HG02938 (cell line): ENCODE measurements around the gene HPX.
"Not testable (repeated sequence)": the region's sequence is repeated elsewhere in the genome, so short reads cannot be mapped to it uniquely, and the experiment has no call there.

Experiments
- ATAC-seq: cut with Tn5 transposase; IDR thresholded peaks from one replicate; pipeline ENCODE4 v1.9.1; 2021; ENCODE audit warnings: mild to moderate bottlenecking, moderate library complexity; ENCODE audit not compliant: unreplicated experiment

Gene HPX

GRCh38 chr11:6393989-6394670 is 46.7 kb downstream of the HPX start:
- ATAC-seq, result no peak

GRCh38 chr11:6392251-6392650 is 48.5 kb downstream of the HPX start:
- not testable (repeated sequence) for ATAC-seq

- no peak for ATAC-seq
Observed at GRCh38 chr11:6391537-6392134, 49.2 kb downstream of the HPX start.

GRCh38 chr11:6390718-6391469 is 49.9 kb downstream of the HPX start:
- ATAC-seq, result no peak

DNA sequence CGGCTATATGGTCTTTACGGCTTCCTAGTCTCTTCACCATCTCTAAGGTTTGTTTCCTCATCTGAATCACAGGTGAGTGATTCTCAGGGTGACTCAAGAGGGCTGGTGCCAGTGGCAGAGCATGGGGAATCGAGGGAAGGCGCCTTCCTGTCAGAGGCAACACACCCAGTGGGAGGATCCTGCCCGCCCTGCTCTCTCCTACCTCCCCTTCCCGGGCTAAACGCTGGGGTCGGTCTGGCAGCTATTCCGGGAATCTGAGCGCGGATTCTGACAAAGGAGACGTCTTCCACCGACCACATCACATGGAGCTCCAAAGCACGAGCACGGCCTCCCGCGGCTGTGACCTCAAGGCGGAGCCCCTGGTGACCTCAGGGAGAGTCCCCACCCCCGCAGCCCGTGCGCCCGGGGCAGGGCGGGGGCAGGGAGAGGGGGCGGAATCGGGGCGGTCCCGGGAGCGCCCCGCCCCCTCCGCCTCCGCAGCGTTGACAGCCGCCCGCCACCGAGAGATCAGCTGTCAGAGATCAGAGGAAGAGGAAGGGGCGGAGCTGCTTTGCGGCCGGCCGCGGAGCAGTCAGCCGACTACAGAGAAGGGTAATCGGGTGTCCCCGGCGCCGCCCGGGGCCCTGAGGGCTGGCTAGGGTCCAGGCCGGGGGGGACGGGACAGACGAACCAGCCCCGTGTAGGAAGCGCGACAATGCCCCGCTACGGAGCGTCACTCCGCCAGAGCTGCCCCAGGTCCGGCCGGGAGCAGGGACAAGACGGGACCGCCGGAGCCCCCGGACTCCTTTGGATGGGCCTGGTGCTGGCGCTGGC is 50.7 kb downstream of the HPX start, which contains the start of gene SMPD1:
TSS of gene SMPD1 (plus strand) at position 570 of the 813 bp plus-strand sequence. CDS start at position 695, 125 bp downstream.
- ATAC-seq, result peak; percentile 93

DNA sequence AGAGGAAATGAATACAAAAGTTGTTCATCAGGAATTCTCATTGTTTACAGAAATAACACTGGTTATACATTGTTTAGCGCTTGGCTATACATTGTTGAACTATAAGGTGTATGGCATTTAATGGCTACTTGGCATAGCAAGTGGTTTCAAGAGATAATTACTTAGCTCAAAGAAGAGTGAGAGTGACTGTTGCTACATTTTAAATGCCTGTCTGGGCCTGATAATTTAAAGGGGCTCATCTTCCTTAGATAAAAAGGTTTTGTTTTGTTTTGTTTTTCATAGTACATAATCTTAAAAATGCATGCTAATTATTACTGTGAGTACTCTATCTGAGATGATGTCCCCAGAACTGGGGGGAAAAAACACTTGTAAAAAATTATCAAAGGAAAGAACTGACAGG is 52.0 kb downstream of the HPX start:
- no peak for ATAC-seq

DNA sequence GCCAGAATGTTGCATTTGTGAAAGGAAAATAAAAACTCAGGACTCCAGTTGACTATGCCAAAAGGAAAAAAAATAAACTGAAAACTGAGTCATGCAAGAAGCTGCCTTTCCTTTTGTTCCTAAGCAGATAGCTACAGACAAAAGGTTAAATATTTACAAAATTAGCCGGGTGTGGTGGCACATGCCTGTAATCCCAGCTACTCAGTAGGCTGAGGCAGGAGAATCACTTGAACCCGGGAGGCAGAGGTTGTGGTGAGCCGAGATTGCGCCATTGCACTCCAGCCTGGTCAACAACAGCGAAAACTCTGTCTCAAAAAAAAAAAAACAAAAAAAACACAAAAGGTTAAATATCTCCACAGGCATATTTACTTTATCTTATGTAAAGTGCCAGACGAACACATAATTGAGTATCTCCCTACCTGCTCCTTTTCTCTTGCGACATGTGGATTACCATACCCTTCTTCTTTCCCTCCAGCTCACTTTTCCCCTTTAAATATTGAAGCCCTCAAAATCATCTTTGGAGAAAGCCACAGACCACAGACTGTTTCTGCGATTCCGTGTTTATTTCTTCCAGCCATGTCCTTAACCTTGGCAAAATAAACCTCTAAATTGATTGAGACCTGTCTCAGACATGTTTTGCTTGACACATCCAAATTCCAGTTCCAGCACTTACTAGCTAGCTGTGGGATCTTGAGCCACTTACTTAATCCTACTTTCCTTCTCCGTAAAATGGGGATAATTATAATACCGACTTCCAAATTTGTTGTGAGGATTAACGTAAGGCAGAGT is 52.8 kb downstream of the HPX start:
- ATAC-seq, result no peak

DNA sequence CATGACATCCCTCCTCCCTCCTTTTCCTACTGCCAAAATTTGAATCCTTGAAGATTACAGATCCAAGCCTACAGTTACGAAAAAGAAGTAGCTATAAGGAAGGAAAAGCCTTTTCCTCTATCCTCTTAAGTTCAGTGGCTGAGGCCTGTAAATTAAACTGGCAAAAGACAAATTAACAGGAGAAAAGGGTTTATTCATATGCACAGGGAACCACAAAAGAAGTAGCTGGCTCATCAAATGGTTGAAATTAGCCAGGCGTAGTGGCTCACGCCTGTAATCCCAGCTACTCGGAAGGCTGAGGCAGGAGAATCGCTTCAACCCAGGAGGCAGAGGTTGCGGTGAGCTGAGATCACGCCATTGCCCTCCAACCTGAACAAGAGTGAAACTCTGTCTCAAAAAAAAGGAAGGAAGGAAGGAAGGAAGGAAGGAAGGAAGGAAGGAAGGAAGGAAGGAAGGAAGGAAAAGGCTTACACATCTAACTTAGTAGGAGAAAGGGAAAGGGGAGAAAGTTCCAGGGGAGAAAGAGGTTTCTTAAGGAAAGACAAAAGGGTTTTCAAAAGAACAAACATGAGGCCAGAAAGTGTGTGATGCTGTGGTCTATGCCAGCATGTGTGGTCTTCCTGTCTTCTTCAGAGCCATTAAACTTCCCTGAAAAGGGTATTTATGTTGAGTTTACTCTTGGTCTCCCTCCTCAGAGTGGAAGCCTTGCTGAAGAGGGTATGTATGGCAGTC is 55.6 kb downstream of the HPX start:
- no peak for ATAC-seq
